Astrocyte of the cerebellum (primary cell): Measurements from ENCODE around the gene HSFX4.

ENCODE experiments used
- DNase-seq: peaks from one replicate; pipeline ENCODE4 v3.0.0-alpha.2; 2011; ENCODE audit warnings: low read depth
- H3K4me3 ChIP-seq: 2 replicates; pipeline ENCODE4 v1.5.1; 2011; ENCODE audit warnings: mild to moderate bottlenecking, low read depth, low read length, moderate library complexity
- in situ Hi-C: cut with HindIII; loops from 2 replicates; pipeline ENCODE4 v1.10.0; 2017; ENCODE audit warnings: low sequenced_read_pairs
- TF ChIP-seq, protein P1 (sequence below): IDR thresholded peaks from 2 replicates; pipeline ENCODE4 v1.5.1; 2012; ENCODE audit warnings: low read length, low read depth, moderate library complexity, mild to moderate bottlenecking; ENCODE audit errors: missing control alignments

Gene HSFX4

DNA sequence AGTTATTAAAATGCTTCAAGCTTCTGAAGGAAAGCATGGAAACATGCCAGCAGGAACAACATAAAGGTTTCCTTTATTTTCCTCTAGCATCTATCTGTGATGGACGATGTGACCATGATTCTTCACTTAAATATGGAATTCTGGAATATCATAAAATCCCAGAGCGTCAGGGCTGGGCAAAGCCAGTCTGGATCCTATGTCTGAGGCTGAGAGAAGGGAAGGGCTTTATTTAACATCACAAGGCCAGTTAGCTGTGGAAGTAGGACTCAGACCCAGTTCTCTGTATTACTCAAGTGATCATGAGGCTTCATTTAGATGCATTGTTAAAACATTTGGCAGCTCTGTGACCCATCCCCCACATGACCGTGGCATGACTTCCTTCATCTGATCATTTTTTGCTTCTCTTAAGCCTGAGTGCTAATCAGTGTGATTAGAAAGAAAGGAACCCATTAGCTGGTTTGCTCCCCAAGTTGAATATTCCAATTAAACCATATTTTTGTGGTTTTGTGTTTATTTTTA is 49.8 kb downstream of the HSFX4 start:
- TF ChIP-seq, protein P1, sequence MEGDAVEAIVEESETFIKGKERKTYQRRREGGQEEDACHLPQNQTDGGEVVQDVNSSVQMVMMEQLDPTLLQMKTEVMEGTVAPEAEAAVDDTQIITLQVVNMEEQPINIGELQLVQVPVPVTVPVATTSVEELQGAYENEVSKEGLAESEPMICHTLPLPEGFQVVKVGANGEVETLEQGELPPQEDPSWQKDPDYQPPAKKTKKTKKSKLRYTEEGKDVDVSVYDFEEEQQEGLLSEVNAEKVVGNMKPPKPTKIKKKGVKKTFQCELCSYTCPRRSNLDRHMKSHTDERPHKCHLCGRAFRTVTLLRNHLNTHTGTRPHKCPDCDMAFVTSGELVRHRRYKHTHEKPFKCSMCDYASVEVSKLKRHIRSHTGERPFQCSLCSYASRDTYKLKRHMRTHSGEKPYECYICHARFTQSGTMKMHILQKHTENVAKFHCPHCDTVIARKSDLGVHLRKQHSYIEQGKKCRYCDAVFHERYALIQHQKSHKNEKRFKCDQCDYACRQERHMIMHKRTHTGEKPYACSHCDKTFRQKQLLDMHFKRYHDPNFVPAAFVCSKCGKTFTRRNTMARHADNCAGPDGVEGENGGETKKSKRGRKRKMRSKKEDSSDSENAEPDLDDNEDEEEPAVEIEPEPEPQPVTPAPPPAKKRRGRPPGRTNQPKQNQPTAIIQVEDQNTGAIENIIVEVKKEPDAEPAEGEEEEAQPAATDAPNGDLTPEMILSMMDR = no peak
- no peak for DNase-seq
- no peak overlapping the region for H3K4me3 ChIP-seq
- in situ Hi-C loops = no loop called here
